Natural killer cell treated with Interleukin-12 subunit alpha and Interleukin-12 subunit beta and Interleukin-15 and Interleukin-18, amount 100 ng/mL, for 72 hours (primary cell): ENCODE results near the gene GNB1. TPM values are rescaled to one million over a fixed set of nuclear protein-coding genes. Genes with fewer than 3 reads are reported as not detected.

Experiments
- ATAC-seq, 2 donors: fragments of 150-1000 bp; cut with Tn5 transposase in 1 of 2; sonication (Bioruptor Pico), chemical (Tn5 transposase) in 1 of 2; 2 replicates each; pipeline ENCODE4 v1.10.0; 2021
- DNase-seq: peaks from one replicate; pipeline ENCODE4 v3.0.0; 2022; ENCODE audit warnings: low spot score
- H3K27ac Mint-ChIP-seq, 2 donors: 1 replicate in 1 of 2; 2 replicates in 1 of 2; pipeline ENCODE4 v1.8.0; 2022; ENCODE audit warnings: mixed read lengths in 2 of 2, mild to moderate bottlenecking in 1 of 2, moderate library complexity in 1 of 2
- H3K27me3 Mint-ChIP-seq, 2 donors: 1 replicate in 1 of 2; 2 replicates in 1 of 2; pipeline ENCODE4 v1.8.0; 2022; ENCODE audit warnings: mixed read lengths in 2 of 2
- H3K36me3 Mint-ChIP-seq: one replicate; pipeline ENCODE4 v1.8.0; 2022; ENCODE audit warnings: mixed read lengths
- H3K4me1 Mint-ChIP-seq, 2 donors: 1 replicate in 1 of 2; 2 replicates in 1 of 2; pipeline ENCODE4 v1.8.0; 2022; ENCODE audit warnings: low read depth in 2 of 2, mixed read lengths in 2 of 2, mild to moderate bottlenecking in 1 of 2
- H3K4me3 Mint-ChIP-seq: one replicate; pipeline ENCODE4 v1.8.0; 2022; ENCODE audit warnings: mixed read lengths
- H3K9me3 Mint-ChIP-seq: 2 replicates; pipeline ENCODE4 v1.8.0; 2022; ENCODE audit warnings: mixed read lengths
- total RNA-seq, 2 donors: library from RNA; stranded (reverse); gene quantifications; one replicate each; pipeline ENCODE4 v1.2.3, GENCODE V29; 2022

The GNB1 gene
- total RNA-seq, 2 donors from 2014 or later, result 361 to 446 TPM

DNA sequence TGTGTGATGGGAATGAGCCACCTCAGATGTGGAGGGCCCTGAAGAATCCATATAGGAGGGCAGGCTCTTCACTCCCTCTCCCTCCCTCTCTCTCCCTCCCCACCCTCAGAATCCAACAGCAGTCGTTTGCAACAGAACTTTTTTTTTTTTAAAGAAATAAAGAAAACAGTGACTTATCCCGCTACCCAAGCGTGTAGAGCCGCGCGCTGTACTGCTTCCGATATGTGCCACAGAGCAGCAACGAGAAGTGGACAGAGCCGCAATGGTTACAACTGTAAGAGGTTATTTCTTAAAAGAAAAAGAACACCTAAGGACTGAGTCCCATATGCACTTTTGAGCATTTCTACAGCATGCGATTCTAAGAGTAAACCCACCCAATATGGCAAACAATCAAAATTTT is 105.2 kb downstream of the GNB1 start:
- Mint-ChIP-seq H3K36me3 (peaks cover 15% of the 10 kb centered on the region), H3K27ac (no peak overlapping the region)
- ATAC-seq, result no peak

DNA sequence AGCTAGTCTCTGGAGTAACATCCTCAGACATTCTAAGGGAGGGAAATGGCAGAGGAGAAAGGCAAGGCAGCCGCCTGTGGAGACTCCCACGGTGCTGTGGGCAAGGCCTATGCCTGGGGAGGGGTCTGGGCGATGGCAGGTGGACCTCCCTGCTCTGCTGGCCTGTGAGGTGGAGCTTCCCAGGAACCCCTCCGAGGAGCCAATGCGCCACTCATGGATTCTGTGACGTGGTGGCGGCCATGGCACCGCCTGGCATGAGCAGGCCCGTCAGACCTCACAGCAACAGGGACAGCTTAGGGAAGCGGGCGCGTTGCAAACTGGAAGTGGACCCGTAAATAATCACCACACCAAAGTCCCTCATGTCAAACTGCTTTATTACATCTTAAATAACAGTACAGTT is 106.0 kb downstream of the GNB1 start:
- no peak overlapping the region for H3K27ac Mint-ChIP-seq
- H3K9me3 Mint-ChIP-seq, result no peaks in the 10 kb centered on the region
- peaks cover 15% of the 10 kb centered on the region for H3K36me3 Mint-ChIP-seq
- peaks cover 23 to 36% of the 10 kb centered on the region in 2 donors for H3K4me1 Mint-ChIP-seq
- no peak for DNase-seq
- ATAC-seq, result no peak
- no peaks in the 10 kb centered on the region for H3K27me3 Mint-ChIP-seq
- no peak overlapping the region for H3K4me3 Mint-ChIP-seq

More for the DNA sequence above, 105.2 kb downstream of the GNB1 start:
- no peak for DNase-seq
- Mint-ChIP-seq H3K4me3 (no peak overlapping the region), H3K4me1 (peaks cover 16 to 32% of the 10 kb centered on the region in 2 donors), H3K9me3 (no peaks in the 10 kb centered on the region), H3K27me3 (no peaks in the 10 kb centered on the region)

DNA sequence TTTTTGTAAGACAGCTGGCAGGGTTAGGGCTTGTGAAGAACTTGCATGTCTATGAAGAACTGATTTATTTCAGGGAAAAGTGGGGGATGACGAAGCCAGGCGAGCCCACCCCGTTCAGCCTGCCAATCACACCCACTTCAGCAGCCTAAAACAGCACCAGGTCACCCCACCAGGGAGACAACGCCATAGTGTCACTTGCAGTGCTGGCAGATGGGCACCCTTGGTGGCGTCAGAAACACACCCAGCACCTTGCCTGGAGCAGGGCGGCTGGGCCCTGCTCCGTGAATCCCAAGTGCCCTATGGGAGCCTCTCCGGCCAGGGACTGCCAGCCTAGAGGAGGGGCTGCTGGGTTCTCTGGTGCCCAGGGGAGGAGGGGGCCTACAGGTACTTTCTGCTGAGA is 107.6 kb downstream of the GNB1 start:
- peaks cover 10% of the 10 kb centered on the region for H3K36me3 Mint-ChIP-seq
- H3K4me1 Mint-ChIP-seq, result peaks cover 32 to 36% of the 10 kb centered on the region in 2 donors
- ATAC-seq (no peak), DNase-seq (no peak)
- H3K4me3 Mint-ChIP-seq, result peak overlapping the region; percentile 43
- H3K27me3 Mint-ChIP-seq, result no peaks in the 10 kb centered on the region
- H3K27ac Mint-ChIP-seq, result peak overlapping the region; percentile 69 to 96
- no peaks in the 10 kb centered on the region for H3K9me3 Mint-ChIP-seq

DNA sequence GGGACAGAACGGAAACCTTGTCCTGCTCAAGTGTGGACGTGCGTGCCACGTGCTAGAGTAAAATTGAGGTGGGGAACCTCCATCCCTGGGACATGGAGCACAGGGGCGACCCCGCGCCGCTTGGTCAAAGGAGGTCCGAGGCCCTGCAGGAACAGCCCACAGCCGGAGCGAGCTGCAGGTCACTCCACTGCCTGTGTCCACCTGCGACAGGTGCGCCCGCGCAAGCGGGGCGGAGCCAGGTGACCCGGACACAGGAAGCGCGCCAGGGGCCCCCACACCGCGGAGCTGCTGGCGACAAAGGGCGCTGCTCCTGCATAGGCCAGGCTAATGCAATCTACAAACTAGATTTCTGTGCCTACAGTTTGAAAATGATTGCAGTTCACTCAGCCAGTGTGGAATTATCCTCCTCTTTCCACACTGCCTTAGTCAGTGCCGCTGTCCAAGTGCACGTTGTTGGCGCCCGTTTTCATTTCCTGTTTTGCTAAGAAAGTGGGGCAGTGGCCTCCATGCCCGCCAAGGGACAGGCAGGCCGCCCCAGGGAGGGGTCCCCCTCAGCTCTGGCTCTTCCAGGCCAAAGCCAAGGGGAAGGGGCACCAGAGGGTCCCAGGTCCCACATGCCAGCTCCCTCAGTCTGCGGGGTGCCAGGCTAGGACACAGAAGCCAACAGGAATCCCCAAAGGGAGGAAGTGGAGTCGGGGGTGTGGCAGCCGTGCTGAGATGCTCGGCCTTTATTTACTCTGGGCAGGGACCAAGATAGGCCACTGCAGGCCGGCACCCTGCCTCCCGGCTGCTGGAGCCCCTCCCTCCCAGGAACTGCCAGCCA is 108.3 kb downstream of the GNB1 start:
- ATAC-seq, result no peak
- Mint-ChIP-seq H3K27me3 (no peaks in the 10 kb centered on the region), H3K36me3 (peaks cover 10% of the 10 kb centered on the region), H3K4me1 (peaks cover 32 to 37% of the 10 kb centered on the region in 2 donors), H3K4me3 (peak overlapping the region; percentile 43), H3K27ac (peak overlapping the region; percentile 69 to 96), H3K9me3 (no peaks in the 10 kb centered on the region)
- DNase-seq, result no peak

DNA sequence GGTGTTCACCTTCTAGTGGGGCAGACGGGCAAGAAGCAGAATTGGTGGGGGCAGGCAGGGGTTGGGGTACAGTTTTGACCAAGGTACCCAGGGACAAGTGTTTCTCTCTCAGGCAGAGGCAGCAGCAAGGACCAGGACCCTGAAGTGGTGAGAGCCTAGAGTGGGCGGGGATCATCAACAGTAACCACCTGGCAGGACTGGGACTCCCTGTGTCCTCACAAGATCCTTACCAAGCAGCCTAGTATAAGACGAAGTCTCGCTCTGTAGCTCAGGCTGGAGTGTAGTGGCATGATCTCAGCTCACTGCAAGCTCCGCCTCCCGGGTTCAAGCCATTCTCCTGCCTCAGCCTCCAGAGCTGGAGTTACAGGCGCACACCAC is 109.4 kb downstream of the GNB1 start:
- peak overlapping the region; percentile 77 for H3K4me3 Mint-ChIP-seq
- H3K4me1 Mint-ChIP-seq, result peaks cover 40 to 45% of the 10 kb centered on the region in 2 donors

DNA sequence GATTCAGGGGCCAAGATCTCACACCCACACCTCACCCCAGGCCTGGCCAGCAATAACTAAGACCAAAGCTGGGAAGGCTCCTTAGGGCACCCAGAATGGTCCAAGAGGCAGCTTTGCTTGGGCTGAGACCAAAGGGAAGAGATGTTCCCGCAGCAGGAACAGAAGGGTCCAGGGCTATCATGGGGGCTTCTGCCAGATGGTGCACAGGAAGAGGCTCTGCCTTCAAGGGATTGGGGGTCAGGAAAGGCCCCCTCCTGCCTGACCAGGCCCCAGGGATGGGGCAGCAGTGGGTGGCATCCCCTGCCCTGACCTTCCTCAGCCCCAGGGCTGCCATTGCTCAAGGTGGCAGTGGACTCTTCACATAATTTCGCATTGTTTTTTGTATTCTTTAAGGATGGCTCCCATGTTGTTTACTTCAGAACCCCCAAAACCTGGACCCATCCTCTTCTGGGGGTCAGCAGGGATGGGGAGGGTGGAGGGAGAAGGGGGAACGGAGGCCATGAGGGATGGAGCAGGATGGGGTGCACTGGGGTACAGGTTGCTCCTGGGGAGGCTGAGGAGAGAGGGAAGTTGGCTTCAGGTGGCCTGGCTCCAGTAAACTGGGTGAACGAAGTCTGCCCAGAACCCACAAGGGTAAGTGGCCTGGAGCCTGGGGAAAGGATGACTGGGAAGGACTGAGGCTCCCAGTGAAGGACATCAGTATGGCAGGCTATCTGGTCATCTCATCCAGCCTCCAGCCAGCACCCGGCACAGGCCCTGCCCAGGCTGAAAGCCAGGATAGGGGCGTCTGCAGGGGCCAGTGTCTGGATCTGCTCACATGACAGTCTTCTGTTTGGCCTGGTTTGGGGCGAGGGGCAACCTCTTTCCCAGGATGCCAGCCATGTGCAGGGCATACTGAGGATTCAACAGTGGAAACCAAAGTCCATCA is 110.0 kb downstream of the GNB1 start:
- DNase-seq, result no peak
- no peak for ATAC-seq
- peaks cover 45 to 50% of the 10 kb centered on the region in 2 donors for H3K4me1 Mint-ChIP-seq

More for the DNA sequence above, 109.4 kb downstream of the GNB1 start:
- DNase-seq (no peak), ATAC-seq (no peak)
- no peaks in the 10 kb centered on the region for H3K9me3 Mint-ChIP-seq
- no peaks in the 10 kb centered on the region for H3K27me3 Mint-ChIP-seq
- H3K27ac Mint-ChIP-seq, result peak overlapping the region; percentile 94 to 96
- H3K36me3 Mint-ChIP-seq, result no peaks in the 10 kb centered on the region

DNA sequence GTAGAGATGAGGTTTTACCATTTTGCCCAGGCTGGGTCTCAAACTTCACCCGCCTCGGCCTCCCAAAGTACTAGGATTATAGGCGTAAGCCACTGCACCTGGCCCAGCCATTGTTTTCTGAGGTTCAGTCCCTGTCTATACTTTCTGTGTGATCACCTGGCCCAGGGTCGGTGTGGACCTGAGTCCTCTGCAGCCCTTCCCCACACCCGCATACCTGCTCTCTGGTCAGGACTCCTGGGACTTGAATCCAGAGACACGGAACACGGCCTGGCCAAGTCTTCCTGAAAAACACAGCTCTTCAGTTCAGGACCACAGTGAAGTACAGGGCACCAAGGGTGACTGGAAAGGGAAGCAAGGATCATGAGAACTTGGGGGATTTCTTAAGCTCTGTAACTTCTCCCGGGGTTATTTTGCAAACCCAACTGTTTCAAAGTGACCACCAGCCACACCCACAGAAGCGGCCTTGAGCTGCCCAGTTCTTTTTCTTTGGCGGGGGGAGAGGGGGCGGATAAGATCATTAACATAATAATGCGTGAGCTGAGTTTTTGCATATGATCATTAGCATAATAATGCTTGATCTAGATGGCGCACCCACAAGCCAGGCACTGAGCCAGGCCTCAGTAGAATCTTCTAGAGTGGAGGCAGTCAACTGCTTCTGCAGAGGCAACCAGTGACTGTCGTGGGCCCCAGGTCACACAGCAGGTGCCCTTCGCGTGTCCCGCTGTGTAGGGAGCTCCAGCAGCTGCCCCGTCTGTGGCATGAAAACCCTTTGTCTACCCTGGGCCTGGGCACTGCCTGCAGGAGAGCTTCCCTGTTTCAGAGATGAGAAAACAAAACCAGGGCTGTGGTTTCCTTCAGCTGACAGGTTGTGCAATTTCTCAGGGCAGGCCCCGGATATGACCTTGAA is 110.9 kb downstream of the GNB1 start:
- H3K9me3 Mint-ChIP-seq, result no peaks in the 10 kb centered on the region
- H3K4me3 Mint-ChIP-seq, result peak overlapping the region; percentile 77
- no peaks in the 10 kb centered on the region for H3K27me3 Mint-ChIP-seq
- peaks cover 53 to 59% of the 10 kb centered on the region in 2 donors for H3K4me1 Mint-ChIP-seq
- DNase-seq (peak; percentile 86), ATAC-seq (peak; percentile 75 to 82)
- H3K36me3 Mint-ChIP-seq, result no peaks in the 10 kb centered on the region
- peak overlapping the region; percentile 94 to 96 for H3K27ac Mint-ChIP-seq

More for the DNA sequence above, 110.0 kb downstream of the GNB1 start:
- no peaks in the 10 kb centered on the region for H3K9me3 Mint-ChIP-seq
- no peaks in the 10 kb centered on the region for H3K36me3 Mint-ChIP-seq
- H3K27me3 Mint-ChIP-seq, result no peaks in the 10 kb centered on the region
- peak overlapping the region; percentile 94 to 96 for H3K27ac Mint-ChIP-seq
- peak overlapping the region; percentile 77 for H3K4me3 Mint-ChIP-seq

DNA sequence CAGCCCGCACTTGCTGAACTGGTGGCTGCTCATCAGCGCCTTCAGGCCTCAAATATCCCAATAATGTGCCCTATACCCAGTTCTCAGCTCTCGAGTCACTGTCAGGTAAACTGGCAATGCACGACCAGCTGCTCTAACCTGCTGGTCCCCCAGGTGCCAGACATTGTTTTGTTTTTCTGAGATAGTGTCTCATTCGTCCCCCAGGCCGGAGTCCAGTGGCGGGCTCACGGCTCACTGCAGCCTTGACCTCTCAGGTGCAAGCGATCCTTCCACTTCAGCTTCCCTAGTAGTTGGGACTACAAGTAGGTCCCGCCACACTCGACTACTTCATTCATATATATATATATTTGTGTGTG is 111.6 kb downstream of the GNB1 start:
- H3K4me3 Mint-ChIP-seq, result peak overlapping the region; percentile 77
- H3K4me1 Mint-ChIP-seq, result peaks cover 53 to 59% of the 10 kb centered on the region in 2 donors
- H3K27ac Mint-ChIP-seq, result peak overlapping the region; percentile 94 to 96
- H3K9me3 Mint-ChIP-seq, result no peaks in the 10 kb centered on the region
- no peaks in the 10 kb centered on the region for H3K27me3 Mint-ChIP-seq
- DNase-seq (no peak), ATAC-seq (no peak)
- no peaks in the 10 kb centered on the region for H3K36me3 Mint-ChIP-seq

DNA sequence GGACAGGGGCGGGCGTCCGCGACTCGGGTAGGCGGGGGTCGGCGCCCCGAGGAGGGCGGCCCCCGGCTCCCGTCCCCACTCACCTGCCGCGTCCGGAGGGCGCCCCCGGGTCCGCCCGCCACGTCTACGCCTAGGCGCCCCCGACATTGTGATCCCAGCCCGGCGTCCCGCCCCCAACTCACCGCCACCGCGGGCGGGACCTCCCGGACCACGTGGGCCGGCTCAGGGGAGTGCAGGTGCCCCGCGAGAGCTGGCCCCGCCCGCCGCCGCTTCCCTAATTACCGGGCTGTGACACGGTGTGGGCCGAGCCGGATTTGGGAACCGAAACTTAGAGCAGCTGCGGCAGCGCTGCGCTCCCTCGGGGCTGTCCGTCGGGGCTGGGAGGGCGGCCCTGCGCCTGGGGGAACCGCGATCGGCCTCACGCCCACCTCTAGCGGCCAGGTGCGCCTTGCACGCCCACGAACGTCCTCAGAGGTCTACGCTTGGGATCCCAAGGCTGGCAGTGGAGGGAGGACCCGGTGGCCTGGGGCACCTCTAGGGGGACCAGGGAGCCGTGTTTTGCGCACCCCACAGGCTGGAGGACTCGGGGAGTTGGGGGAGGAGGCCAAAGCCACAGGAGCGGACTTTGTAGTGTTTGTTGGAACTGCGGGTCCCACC is 112.1 kb downstream of the GNB1 start:
- ATAC-seq, result peak; percentile 69 to 75

DNA sequence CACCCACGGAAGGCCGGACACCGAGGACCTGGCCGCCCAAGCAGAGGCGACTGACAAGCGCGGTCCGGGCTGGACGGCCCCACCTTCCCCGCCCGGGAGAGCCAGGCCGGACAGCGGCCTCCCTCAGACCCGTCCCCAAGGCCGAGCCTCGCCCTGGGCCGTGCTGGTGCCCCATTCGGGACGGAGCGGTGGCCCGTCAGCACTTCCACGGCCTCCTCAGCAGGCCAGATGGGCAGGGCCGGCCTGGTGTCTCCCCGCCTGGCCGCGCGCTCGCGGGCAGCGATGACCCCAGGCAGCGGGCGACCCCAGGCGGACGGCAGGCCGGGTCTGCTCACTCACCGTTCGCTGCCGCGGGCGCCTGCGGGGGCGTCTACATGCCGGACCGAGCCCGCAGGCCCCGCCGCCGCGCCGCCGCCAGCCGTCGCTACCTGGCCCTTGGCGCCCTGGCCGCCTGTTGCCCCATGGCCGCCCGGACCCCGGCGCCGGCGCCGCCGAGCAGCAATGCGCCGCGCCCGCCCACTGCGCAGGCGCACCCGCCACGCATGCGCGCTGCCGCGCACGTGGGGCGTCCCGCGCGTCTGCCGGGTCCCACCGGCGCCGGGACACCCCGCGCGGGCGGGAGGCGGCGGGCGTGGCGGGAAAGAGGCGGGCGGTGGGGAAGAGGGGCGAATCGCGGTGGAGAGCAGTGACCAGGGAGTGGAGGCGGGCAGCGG is 112.8 kb downstream of the GNB1 start, which contains the start of gene NADK:
Gene NADK (minus strand): TSS at position 521 of the 713 bp plus-strand sequence. CDS start 13,064 bp downstream, outside the sequence.
- DNase-seq, result peak; percentile 85
- ATAC-seq, result peak; percentile 78 to 81
- Mint-ChIP-seq H3K27me3 (no peaks in the 10 kb centered on the region), H3K4me3 (peak within 1 kb of the TSS; percentile 88), H3K4me1 (peaks cover 50 to 53% of the 10 kb centered on the region in 2 donors), H3K9me3 (no peaks in the 10 kb centered on the region), H3K27ac (peak within 1 kb of the TSS; percentile 94 to 96), H3K36me3 (no peaks in the 10 kb centered on the region)

More for the DNA sequence above, 112.1 kb downstream of the GNB1 start:
- no peaks in the 10 kb centered on the region for H3K36me3 Mint-ChIP-seq
- peak overlapping the region; percentile 94 to 96 for H3K27ac Mint-ChIP-seq
- H3K4me3 Mint-ChIP-seq, result peak overlapping the region; percentile 77
- no peaks in the 10 kb centered on the region for H3K27me3 Mint-ChIP-seq
- no peaks in the 10 kb centered on the region for H3K9me3 Mint-ChIP-seq
- peaks cover 53 to 59% of the 10 kb centered on the region in 2 donors for H3K4me1 Mint-ChIP-seq
- DNase-seq, result peak; percentile 81

DNA sequence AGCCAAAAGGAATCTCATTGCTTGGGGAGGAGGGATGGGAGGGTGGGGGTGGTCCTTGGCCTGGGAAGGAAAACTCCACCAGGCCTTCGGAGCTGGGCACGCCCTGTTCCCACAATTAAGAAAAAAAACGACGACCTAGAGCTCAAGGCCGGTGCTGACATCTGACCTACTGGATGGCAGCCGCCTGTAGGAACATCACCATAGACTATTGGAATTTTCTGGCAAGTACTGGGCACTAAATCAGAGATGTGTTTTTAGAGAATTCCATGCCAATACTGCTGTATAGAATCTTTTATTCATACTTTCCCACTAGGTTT is 113.3 kb downstream of the GNB1 start:
- no peak for ATAC-seq
- Mint-ChIP-seq H3K9me3 (no peaks in the 10 kb centered on the region), H3K27ac (peak overlapping the region; percentile 70 to 87), H3K27me3 (no peaks in the 10 kb centered on the region), H3K4me3 (peak overlapping the region; percentile 88), H3K36me3 (no peaks in the 10 kb centered on the region), H3K4me1 (peaks cover 47 to 49% of the 10 kb centered on the region in 2 donors)
- no peak for DNase-seq
